ENCODE data around the gene VAT1L. TPM values are rescaled to one million over a fixed set of nuclear protein-coding genes. Genes with fewer than 3 reads are reported as not detected.

The VAT1L gene
- total and polyA plus RNA-seq, 2 donors (not counting 3 experiments of a cell fraction or from before 2014, with no cell fraction given), result 0.46 to 1.5 TPM

DNA sequence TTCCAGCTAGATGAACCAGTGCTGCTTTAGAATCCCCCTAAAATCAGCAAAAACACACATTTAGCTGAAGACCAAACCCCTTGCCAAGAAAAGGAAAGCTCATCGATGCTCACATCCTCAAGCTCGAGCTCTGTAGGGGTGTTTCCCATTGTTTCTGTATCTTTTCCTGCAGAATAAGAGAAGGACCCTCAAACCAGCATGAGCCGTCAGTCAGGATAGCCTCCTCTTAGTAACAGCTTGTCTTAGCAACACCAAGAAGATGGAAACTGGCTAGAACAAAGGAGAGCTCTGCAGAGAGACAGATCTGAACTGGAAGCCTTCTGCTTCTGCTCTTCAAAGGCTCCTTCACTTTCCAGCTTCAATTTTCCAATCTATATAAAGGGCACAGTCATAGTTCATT is 32.0 kb downstream of the VAT1L start:
- POLR2A ChIA-PET, result no interaction called here
- intact Hi-C loops (cut with micrococcal nuclease), result no loop called here

More for the DNA sequence above, 32.0 kb downstream of the VAT1L start:
- no peaks in the 10 kb centered on the region for H3K4me1 ChIP-seq (ENCODE audit: control insufficient read depth, extremely low read depth, insufficient read depth, low read length)
- H3K79me2 ChIP-seq (ENCODE audit: control insufficient read depth, insufficient read depth, low read length), result no peaks in the 10 kb centered on the region
- H3K4me2 ChIP-seq (ENCODE audit: insufficient read depth, low read length), result no peak overlapping the region
- H3K9me1 ChIP-seq (replicated peaks; ENCODE audit: control insufficient read depth, extremely low read depth, insufficient read depth, low read length), result no peaks in the 10 kb centered on the region
- BruUV-seq (replicated peaks), result no TSS peak
- dilution Hi-C loops (cut with MboI; ENCODE audit: extremely low pct_ligation_motif_present, low sequenced_read_pairs), result no loop called here
- DNase-seq (ENCODE audit: low read depth, low spot score) (no peak), FAIRE-seq (no peak)
- H3K4me3 ChIP-seq (replicated peaks in 1 of 3; ENCODE audit: insufficient read depth in 1 of 3, low read depth in 1 of 3, low read length in 3 of 3), result no peak overlapping the region
- CTCF ChIA-PET, result no interaction called here
- H4K20me1 ChIP-seq (replicated peaks; ENCODE audit: control insufficient read depth, extremely low read depth, insufficient read depth, low read length), result no peaks in the 10 kb centered on the region
- no peak overlapping the region for H3K27ac ChIP-seq (ENCODE audit: insufficient read depth, low read depth, low read length)
- TF ChIP-seq, protein P1, sequence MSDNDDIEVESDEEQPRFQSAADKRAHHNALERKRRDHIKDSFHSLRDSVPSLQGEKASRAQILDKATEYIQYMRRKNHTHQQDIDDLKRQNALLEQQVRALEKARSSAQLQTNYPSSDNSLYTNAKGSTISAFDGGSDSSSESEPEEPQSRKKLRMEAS (IDR thresholded peaks at IDR 0.05; ENCODE audit: insufficient read depth, insufficient read length), result no peak
- TF ChIP-seq POLR2A (IDR thresholded peaks at IDR 0.05; ENCODE audit: low read depth, low read length), result no peak
- TF ChIP-seq, protein P2, sequence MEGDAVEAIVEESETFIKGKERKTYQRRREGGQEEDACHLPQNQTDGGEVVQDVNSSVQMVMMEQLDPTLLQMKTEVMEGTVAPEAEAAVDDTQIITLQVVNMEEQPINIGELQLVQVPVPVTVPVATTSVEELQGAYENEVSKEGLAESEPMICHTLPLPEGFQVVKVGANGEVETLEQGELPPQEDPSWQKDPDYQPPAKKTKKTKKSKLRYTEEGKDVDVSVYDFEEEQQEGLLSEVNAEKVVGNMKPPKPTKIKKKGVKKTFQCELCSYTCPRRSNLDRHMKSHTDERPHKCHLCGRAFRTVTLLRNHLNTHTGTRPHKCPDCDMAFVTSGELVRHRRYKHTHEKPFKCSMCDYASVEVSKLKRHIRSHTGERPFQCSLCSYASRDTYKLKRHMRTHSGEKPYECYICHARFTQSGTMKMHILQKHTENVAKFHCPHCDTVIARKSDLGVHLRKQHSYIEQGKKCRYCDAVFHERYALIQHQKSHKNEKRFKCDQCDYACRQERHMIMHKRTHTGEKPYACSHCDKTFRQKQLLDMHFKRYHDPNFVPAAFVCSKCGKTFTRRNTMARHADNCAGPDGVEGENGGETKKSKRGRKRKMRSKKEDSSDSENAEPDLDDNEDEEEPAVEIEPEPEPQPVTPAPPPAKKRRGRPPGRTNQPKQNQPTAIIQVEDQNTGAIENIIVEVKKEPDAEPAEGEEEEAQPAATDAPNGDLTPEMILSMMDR (IDR thresholded peaks at IDR 0.05; ENCODE audit: extremely low read depth in 1 of 2, insufficient read depth in 1 of 2, low read depth in 1 of 2, low read length in 2 of 2), result no peak
- TF ChIP-seq FOS (IDR thresholded peaks at IDR 0.05; ENCODE audit: borderline replicate concordance, insufficient read depth, low read length), result no peak
- TF ChIP-seq MYC (IDR thresholded peaks at IDR 0.05; ENCODE audit: low read depth, low read length), result no peak
- TF ChIP-seq EZH2 (IDR thresholded peaks at IDR 0.05; ENCODE audit: borderline replicate concordance, low read depth, low read length, severe bottlenecking), result no peak
- TF ChIP-seq POLR2AphosphoS5 (IDR thresholded peaks at IDR 0.05; ENCODE audit: insufficient read depth, low read depth, low read length), result no peak
- TF ChIP-seq JUN (IDR thresholded peaks at IDR 0.05; ENCODE audit: borderline replicate concordance, insufficient read depth, insufficient read length, low read depth), result no peak
- TF ChIP-seq GATA2 (IDR thresholded peaks at IDR 0.05; ENCODE audit: insufficient read depth, insufficient read length, low read depth, low read length), result no peak
- H2AFZ ChIP-seq (ENCODE audit: low read depth, low read length), result no peak overlapping the region
- H3K9ac ChIP-seq (replicated peaks; ENCODE audit: extremely low read depth, insufficient read depth, low read length), result no peak overlapping the region
- no peaks in the 10 kb centered on the region for H3K36me3 ChIP-seq (ENCODE audit: control insufficient read depth in 2 of 2, extremely low read depth in 1 of 2, insufficient read depth in 2 of 2, low read length in 2 of 2)
- no peaks in the 10 kb centered on the region for H3K9me3 ChIP-seq (replicated peaks; ENCODE audit: control insufficient read depth, insufficient read depth, low read length)
- H3K27me3 ChIP-seq (ENCODE audit: control insufficient read depth in 2 of 2, insufficient read depth in 2 of 2, low read length in 2 of 2), result peaks cover 0 to 3% of the 10 kb centered on the region in 2 experiments
